ENCODE data around the gene LCN1. TPM values are rescaled to one million over a fixed set of nuclear protein-coding genes. Genes with fewer than 3 reads are reported as not detected.
"Not testable (repeated sequence)": the region's sequence is repeated elsewhere in the genome, so short reads cannot be mapped to it uniquely, and the experiment has no call there.

Gene LCN1
- total RNA-seq, 1 experiment from 2014 or later: not detected

GRCh38 chr9:135513351-135513846 is 7.8 kb upstream of the LCN1 start:
- Histone ChIP-seq H3K9ac (ENCODE audit: low read length) (no peak overlapping the region), H3K9me3 (ENCODE audit: low read length) (no peaks in the 10 kb centered on the region), H3K4me2 (ENCODE audit: low read length) (no peak overlapping the region), H4K20me1 (ENCODE audit: low read length) (no peaks in the 10 kb centered on the region), H3F3A (ENCODE audit: low read length, unreplicated experiment) (no peaks in the 10 kb centered on the region), H3K4me3 (ENCODE audit: low read length) (no peak overlapping the region), H3K36me3 (ENCODE audit: low read depth, low read length) (no peaks in the 10 kb centered on the region), H3K79me2 (ENCODE audit: low read length) (no peaks in the 10 kb centered on the region), H2AFZ (ENCODE audit: low read length) (no peak overlapping the region), H3K4me1 (ENCODE audit: insufficient read depth, low read length) (0 out of 2 replicates have a peak, but pooled peaks cover 4% of the 10 kb centered on the region), H3K9me2 (replicated peaks; ENCODE audit: low read length) (no peaks in the 10 kb centered on the region), H3K27me3 (ENCODE audit: low read length) (no peaks in the 10 kb centered on the region), H3K27ac (ENCODE audit: low read length) (no peak overlapping the region)
- no TSS peak for BruUV-seq (replicated peaks)
- ATAC-seq (no peak), DNase-seq (no peak)
- no peak for TF ChIP-seq CTCF (conservative IDR thresholded peaks at IDR 0.05; ENCODE audit: low read depth, low read length)
- no peak for TF ChIP-seq EZH2 (IDR thresholded peaks at IDR 0.05; ENCODE audit: low read length, unreplicated experiment)
- no peak for TF ChIP-seq EZH2phosphoT487 (IDR thresholded peaks at IDR 0.05; ENCODE audit: borderline replicate concordance, low read length)
- intact Hi-C loops (cut with micrococcal nuclease): no loop called here
- ChIA-PET CTCF (no interaction called here), POLR2A (ENCODE audit: unreplicated experiment) (no interaction called here)

- ATAC-seq; H3K79me2 ChIP-seq (ENCODE audit: low read length); H3K27ac ChIP-seq (ENCODE audit: low read length); CTCF ChIA-PET; H4K20me1 ChIP-seq (ENCODE audit: low read length); H2AFZ ChIP-seq (ENCODE audit: low read length); H3K27me3 ChIP-seq (ENCODE audit: low read length); H3K4me3 ChIP-seq (ENCODE audit: low read length); H3K9me3 ChIP-seq (ENCODE audit: low read length); H3K9ac ChIP-seq (ENCODE audit: low read length); intact Hi-C loops (cut with micrococcal nuclease); H3K4me1 ChIP-seq (ENCODE audit: insufficient read depth, low read length); H3K4me2 ChIP-seq (ENCODE audit: low read length); POLR2A ChIA-PET (ENCODE audit: unreplicated experiment); DNase-seq; BruUV-seq (replicated peaks); H3F3A ChIP-seq (ENCODE audit: low read length, unreplicated experiment); H3K9me2 ChIP-seq (replicated peaks; ENCODE audit: low read length); H3K36me3 ChIP-seq (ENCODE audit: low read depth, low read length): not testable (repeated sequence)
These were observed 7.3 kb upstream of the LCN1 start for GRCh38 chr9:135513906-135514305.

- DNase-seq (no peak), ATAC-seq (no peak)
- no TSS peak for BruUV-seq (replicated peaks)
- H3K9me2 ChIP-seq (replicated peaks; ENCODE audit: low read length): no peaks in the 10 kb centered on the region
- 0 out of 2 replicates have a peak, but pooled peaks cover 4% of the 10 kb centered on the region for H3K4me1 ChIP-seq (ENCODE audit: insufficient read depth, low read length)
- no peaks in the 10 kb centered on the region for H3F3A ChIP-seq (ENCODE audit: low read length, unreplicated experiment)
- H3K36me3 ChIP-seq (ENCODE audit: low read depth, low read length): no peaks in the 10 kb centered on the region
- no peak overlapping the region for H3K4me3 ChIP-seq (ENCODE audit: low read length)
- H3K4me2 ChIP-seq (ENCODE audit: low read length): no peak overlapping the region
- H2AFZ ChIP-seq (ENCODE audit: low read length): no peak overlapping the region
- ChIA-PET POLR2A (ENCODE audit: unreplicated experiment) (no interaction called here), CTCF (no interaction called here)
- no peaks in the 10 kb centered on the region for H3K27me3 ChIP-seq (ENCODE audit: low read length)
- H3K9ac ChIP-seq (ENCODE audit: low read length): no peak overlapping the region
- no peak for TF ChIP-seq EZH2phosphoT487 (IDR thresholded peaks at IDR 0.05; ENCODE audit: borderline replicate concordance, low read length)
- TF ChIP-seq EZH2 (IDR thresholded peaks at IDR 0.05; ENCODE audit: low read length, unreplicated experiment): no peak
- TF ChIP-seq CTCF (conservative IDR thresholded peaks at IDR 0.05; ENCODE audit: low read depth, low read length): no peak
- H3K79me2 ChIP-seq (ENCODE audit: low read length): no peaks in the 10 kb centered on the region
- H4K20me1 ChIP-seq (ENCODE audit: low read length): no peaks in the 10 kb centered on the region
- no peaks in the 10 kb centered on the region for H3K9me3 ChIP-seq (ENCODE audit: low read length)
- H3K27ac ChIP-seq (ENCODE audit: low read length): no peak overlapping the region
- intact Hi-C loops (cut with micrococcal nuclease): no loop called here
These were observed 6.7 kb upstream of the LCN1 start for GRCh38 chr9:135514342-135515082.

Measured in PC-3 (cell line).